HG03196 (cell line): ENCODE measurements around the gene TBC1D22A.

Experiments used
- ATAC-seq: cut with Tn5 transposase; IDR thresholded peaks from one replicate; pipeline ENCODE4 v1.9.1; 2021; ENCODE audit not compliant: unreplicated experiment

TBC1D22A gene

GRCh38 chr22:46854125-46854870, 91.8 kb downstream of the TBC1D22A start:
- ATAC-seq = no peak

- ATAC-seq = no peak
Observed at GRCh38 chr22:46855681-46856080, 93.2 kb downstream of the TBC1D22A start.

GRCh38 chr22:46856661-46857060, 94.2 kb downstream of the TBC1D22A start:
- ATAC-seq = no peak

GRCh38 chr22:46857142-46857884, 94.9 kb downstream of the TBC1D22A start:
- no peak for ATAC-seq

- no peak for ATAC-seq
Observed at GRCh38 chr22:46857885-46858143, 95.4 kb downstream of the TBC1D22A start.

- no peak for ATAC-seq
Observed at GRCh38 chr22:46858181-46858771, 95.8 kb downstream of the TBC1D22A start.

GRCh38 chr22:46860562-46860961, 98.1 kb downstream of the TBC1D22A start:
- no peak for ATAC-seq

- no peak for ATAC-seq
Observed at GRCh38 chr22:46861468-46862367, 99.3 kb downstream of the TBC1D22A start.

GRCh38 chr22:46862418-46863324, 100.2 kb downstream of the TBC1D22A start:
- no peak for ATAC-seq

GRCh38 chr22:46863794-46864193, 101.3 kb downstream of the TBC1D22A start:
- no peak for ATAC-seq

GRCh38 chr22:46864314-46865051, 102.0 kb downstream of the TBC1D22A start:
- no peak for ATAC-seq

GRCh38 chr22:46865052-46865434, 102.6 kb downstream of the TBC1D22A start:
- no peak for ATAC-seq

- ATAC-seq = no peak
Observed at GRCh38 chr22:46865642-46866041, 103.2 kb downstream of the TBC1D22A start.

GRCh38 chr22:46866591-46866990, 104.1 kb downstream of the TBC1D22A start:
- ATAC-seq = no peak

- no peak for ATAC-seq
Observed at GRCh38 chr22:46867106-46867505, 104.7 kb downstream of the TBC1D22A start.

GRCh38 chr22:46869329-46869728, 106.9 kb downstream of the TBC1D22A start:
- no peak for ATAC-seq

- no peak for ATAC-seq
Observed at GRCh38 chr22:46869831-46870441, 107.5 kb downstream of the TBC1D22A start.

- ATAC-seq = no peak
Observed at GRCh38 chr22:46871826-46872225, 109.4 kb downstream of the TBC1D22A start.

GRCh38 chr22:46875089-46875488, 112.6 kb downstream of the TBC1D22A start:
- no peak for ATAC-seq
